GM21528 (cell line): ENCODE results near the gene DDX6.

Experiments used
- ATAC-seq: cut with Tn5 transposase; IDR thresholded peaks from one replicate; pipeline ENCODE4 v1.9.1; 2021; ENCODE audit warnings: mild to moderate bottlenecking, moderate library complexity; ENCODE audit not compliant: unreplicated experiment, low FRiP score

Gene DDX6

GRCh38 chr11:118706546-118706825 lies 84.5 kb downstream of the DDX6 start:
- no peak for ATAC-seq

- ATAC-seq = no peak
Measured at GRCh38 chr11:118705791-118706545, 85.0 kb downstream of the DDX6 start.

- ATAC-seq = no peak
Measured at GRCh38 chr11:118705111-118705741, 85.7 kb downstream of the DDX6 start.

GRCh38 chr11:118703563-118704106 lies 87.3 kb downstream of the DDX6 start:
- no peak for ATAC-seq

GRCh38 chr11:118699506-118700220 lies 91.3 kb downstream of the DDX6 start:
- ATAC-seq = no peak
